Stimulated activated CD4-positive, alpha-beta T cell treated with anti-CD3 and anti-CD28 coated beads, TNF-alpha, amount 100 ng/mL, for 48 hours (primary cell): Measurements from ENCODE around the gene PCED1B.
"Not testable (repeated sequence)": the region's sequence is repeated elsewhere in the genome, so short reads cannot be mapped to it uniquely, and the experiment has no call there.

ENCODE experiments used
- DNase-seq, 3 donors: peaks; one replicate each; pipeline ENCODE4 v3.0.0-alpha.2; 2020; ENCODE audit warnings: low read depth in 3 of 3

PCED1B gene

GRCh38 chr12:47088021-47088944 lies 8.9 kb downstream of the PCED1B start:
- DNase-seq = no peak

DNA sequence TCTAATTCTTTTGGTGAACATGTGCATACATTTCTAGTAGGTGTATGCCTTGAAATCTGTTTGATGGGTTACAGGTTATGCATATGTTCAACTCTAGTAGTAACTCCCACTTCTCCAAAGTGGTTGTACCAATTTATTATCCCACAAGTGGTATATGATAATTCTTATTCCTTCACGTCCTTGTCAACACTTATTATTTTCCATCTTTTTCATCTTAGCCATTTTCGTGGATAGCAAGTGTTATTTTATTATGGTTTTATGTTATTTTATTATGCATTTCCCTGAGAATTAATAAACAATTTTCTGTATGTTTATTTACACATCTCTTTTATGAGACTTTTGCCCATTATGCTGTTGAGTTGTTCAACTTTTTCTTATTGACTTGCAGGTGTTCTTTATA lies 11.6 kb downstream of the PCED1B start:
- no peak for DNase-seq

- DNase-seq = no peak
These were observed 15.4 kb downstream of the PCED1B start for GRCh38 chr12:47094804-47095203.

DNA sequence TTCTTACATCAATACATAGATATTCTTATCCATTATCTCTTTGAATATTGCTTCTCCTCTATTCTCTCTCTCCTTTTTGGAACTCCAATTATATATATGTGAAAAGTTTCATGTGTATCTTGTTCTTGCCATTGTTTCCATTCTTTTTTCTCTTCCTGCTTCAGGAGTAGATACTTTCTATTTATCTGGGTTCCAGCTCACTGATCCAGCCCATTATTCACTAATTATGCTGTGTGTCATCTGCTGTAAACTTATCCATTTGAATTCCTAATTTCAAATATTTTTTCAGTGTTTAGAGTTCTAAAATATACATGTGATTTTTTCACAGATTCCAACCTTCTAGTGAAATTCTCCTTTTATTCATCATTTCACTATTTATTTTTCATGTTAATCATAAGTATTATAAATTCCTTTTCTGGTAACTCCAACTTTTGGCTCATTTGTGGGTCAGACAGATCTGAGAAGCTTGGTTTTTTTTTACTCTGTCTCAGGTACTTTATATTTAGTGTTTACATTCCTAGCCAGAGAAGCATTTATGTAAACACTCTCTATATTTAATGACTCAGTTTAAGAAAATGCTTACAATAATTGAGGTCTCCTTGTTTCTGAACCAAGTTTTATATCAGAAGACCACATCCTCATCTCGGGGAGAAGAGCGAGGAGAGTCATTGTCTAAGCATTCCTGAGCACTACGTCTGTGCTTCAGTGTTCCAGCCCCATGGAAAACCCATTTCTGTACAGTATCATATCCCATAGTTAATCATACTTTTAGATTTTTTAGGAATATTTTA lies 16.2 kb downstream of the PCED1B start:
- DNase-seq = no peak

- no peak for DNase-seq
These were observed 18.0 kb downstream of the PCED1B start for GRCh38 chr12:47097276-47097896.

GRCh38 chr12:47098099-47098498 lies 18.7 kb downstream of the PCED1B start:
- DNase-seq = no peak

DNA sequence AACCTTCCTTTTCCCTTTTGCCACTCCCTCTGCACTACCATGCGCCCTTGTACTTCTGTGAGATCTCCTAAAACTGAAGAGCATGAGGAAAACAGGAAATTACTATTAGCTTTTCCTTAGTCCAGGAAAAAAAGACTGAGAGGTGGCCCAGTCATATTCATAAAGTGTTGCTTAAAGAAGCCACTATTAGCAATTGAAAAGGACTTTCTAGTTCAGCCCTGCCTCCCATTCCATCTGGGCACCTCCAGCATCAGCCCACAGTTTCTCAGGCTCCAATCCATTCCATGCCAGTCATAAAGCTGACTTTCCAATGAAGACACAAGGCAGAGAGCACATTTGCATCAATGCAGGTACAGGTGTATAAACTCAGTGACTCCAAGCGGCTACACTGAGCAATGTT lies 20.2 kb downstream of the PCED1B start:
- no peak for DNase-seq

DNA sequence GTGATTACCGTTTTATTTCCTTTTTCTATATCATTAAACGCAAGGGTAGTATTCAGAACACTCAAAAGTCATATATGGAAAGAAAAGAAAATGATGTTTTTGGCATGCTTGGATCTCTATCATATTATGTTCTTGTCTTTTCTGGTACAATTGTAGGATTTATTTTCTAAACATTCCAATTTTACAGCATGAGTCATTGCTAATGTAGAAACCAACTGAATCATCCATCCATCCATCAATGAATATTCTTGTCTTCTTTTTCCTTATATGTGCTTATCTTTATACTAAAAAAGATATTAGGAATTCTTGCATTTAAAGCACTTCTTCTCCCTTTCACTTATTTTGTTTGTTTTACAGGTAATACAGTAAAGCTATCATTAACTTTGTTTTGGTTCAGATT lies 20.7 kb downstream of the PCED1B start:
- DNase-seq = no peak

DNA sequence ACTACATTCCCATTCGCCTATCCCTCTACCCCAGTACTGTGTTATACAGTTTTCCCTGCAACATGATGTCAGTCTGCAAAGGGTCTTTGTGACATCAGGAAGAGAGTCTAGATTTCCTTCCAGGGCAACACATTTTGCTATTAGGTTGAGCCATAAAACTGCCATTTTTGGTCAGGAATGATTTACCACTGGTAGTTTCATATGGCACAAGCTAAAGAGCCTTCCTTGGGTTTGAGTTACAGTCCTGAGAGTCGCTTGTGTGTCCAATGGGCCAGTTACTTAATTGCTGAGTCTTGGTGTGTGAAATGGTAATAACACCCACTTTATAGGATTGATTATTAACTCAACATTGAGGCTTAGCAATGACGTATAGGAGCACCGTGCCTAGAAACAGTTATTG lies 23.0 kb downstream of the PCED1B start:
- DNase-seq = no peak

GRCh38 chr12:47102845-47103651 lies 23.6 kb downstream of the PCED1B start:
- no peak for DNase-seq

DNA sequence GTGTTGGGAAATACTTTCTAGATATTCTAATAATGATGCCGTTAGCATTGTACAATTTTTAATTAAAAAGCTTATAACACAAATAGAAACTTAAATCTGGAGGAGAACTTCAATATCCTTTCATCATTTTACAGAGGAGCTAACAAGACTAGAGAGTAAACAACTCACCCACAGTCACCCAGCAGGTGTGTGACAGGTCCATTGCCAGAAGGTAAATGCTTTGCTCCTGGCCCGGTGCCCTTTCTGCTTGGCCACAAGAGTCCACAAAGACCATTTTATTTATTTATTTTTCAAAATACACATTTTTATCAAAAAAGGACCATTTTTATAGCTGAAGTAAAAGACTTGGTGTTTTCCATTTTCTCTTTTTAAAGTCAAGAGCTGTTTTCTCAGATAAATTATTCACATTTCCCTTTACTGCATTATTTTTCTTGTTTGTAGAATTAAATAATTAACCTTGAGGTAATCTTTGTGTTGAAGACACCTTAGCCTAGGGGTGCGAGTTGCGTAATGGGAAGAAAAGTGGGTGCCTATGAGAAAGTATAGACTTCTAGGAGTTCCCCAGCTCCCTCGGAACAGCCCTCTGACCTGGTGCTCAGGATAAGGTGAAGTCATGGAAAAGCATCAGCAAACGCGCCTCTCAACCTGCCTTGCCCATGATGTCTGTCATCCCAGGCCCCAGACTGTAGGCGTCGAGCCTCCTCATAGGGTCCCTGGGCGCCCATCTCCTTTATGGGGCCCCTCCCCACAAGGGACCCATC lies 26.7 kb downstream of the PCED1B start:
- DNase-seq = no peak

GRCh38 chr12:47107446-47107845 lies 28.0 kb downstream of the PCED1B start:
- DNase-seq = no peak

DNA sequence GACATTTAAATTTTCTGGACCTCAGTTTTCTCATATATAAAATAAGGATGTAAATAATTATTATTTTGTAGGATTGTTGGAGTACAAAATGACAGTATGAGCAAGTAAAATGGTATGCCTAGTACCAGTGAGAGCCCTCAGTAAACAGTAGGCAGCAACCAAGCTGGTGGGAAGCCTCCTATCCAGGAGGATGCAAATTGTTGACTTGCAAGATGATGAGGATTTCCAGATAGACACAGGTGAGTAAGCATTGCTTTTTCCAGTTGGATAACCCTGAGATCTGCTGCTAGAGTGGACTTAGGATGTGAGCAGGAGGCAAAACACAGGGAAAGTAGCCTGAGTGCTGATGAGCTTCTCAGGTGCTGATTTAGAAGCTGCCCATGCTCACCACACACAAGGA lies 28.5 kb downstream of the PCED1B start:
- DNase-seq = no peak

DNA sequence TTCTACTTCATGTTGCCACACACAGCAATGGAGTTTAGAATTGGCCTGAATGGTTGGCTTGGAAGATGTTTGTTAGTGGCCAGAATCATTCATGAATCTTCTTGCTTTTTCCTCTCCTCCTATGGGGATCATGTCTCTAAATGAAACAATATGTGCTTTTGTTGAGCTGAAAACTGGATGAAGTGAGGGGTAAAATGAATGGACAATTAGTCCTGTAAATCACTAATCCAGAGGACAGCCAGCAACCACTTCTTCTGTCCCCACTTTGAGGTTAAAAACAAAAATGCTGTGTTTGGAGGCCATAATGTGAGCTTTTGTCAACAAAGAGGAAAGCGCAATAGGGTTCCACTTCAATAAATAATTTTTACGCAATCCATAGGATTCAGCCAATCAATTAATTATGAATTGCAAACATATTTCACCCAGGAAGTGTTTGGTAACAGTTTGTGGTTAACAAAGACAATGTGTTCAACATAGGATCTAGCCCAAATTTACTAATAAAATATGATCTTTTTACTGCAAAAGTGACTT lies 30.7 kb downstream of the PCED1B start:
- no peak for DNase-seq

- DNase-seq = no peak
These were observed 31.4 kb downstream of the PCED1B start for GRCh38 chr12:47110718-47111391.

DNA sequence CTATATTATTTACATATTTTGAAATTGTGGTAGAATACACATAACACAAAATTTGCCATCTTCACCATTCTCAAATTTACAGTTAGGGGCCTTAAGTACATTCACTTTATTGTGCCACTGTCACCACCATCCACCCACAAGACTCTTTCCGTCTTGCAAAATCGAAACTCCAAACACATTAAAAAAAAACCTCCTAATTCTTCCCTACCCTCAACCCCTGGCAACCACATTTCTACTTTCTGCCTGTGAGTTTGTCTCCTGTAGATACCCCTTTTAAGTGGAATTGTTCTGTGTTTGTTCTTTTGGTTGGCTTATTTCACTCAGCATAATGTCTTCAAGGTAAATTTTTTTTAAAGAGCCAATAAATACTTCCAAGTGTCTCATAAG lies 32.0 kb downstream of the PCED1B start:
- DNase-seq = peak in 1 of 3 donors; percentile 15

DNA sequence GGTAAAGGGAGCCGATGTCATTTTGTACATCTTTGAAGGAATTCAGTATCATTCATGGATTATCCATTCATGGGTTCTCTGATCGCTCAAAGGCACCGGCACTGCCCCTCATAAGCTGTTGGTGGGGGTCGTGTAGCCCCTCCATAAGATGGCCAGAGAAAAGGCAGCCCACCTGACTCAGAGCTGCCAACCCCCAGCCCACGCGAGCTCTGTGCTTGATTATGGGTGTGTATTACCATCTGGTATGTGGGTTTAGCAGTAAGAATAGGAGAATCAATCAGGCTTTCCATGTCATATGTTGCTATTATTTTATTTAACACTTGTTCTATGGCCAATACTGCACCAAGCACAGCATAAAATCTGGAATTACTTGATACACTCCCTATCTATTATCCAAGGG lies 32.4 kb downstream of the PCED1B start:
- no peak for DNase-seq

DNA sequence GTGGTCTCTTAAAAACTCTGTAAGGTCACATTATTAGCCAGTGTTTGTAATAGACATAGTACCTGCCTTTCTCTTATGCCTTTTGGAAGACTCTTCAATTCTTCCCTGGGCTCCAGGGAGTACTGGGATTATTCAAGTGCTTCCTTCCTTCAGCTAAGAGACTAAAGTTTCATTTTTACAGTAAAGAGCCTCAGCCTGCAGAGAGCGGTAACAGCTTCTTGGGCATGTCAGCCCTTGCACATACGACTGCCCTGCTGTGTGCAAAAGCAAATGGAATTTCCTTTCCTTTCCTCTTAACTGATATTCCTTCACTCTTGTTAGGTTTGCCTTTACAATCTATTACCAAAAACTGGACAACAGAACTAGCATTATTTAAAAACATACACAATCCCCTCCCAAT lies 33.3 kb downstream of the PCED1B start:
- no peak for DNase-seq

- no peak for DNase-seq
These were observed 35.1 kb downstream of the PCED1B start for GRCh38 chr12:47114481-47114892.

- DNase-seq = not testable (repeated sequence)
These were observed 37.9 kb downstream of the PCED1B start for GRCh38 chr12:47117305-47117704.
